Measurements from ENCODE around the gene HLX. TPM values are rescaled to one million over a fixed set of nuclear protein-coding genes. Genes with fewer than 3 reads are reported as not detected.

HLX gene
- total RNA-seq, 4 donors from 2014 or later = 26.4 to 46.7 (median 34.5) TPM

DNA sequence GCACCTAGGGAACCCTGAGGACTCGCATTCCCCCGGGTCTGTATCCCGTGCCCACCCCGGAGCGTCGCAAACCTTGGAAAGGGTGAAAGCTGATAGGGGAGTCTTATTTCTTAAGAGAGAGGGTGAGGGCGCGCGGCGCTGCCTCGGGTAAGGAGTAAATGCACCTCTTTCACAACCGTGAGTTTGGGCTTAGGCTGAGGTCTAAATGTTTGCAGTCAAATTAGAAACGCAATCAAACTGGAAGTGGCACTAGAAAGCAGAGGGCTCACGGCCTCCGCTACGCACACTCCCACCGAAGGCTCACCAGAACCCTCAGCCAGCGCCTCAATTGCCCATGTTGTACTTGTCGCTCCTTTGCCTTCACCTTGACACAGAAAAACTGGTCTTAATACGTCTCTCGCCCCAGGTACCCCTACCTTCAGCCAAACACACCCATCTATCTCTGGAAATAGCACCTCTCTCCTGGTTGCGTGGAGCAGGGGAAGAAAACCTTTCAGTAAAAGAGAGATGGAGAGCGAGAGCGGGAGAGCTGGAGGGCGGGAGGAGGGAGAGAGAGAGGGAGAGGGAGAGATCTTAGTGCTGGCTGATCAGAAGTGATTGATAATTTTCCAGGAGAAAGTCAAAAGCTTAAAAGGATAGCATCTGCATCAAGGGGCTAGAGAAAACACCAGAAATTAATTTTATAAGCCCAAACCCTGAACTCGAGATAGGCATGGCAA, 1.7 kb upstream of the HLX start:
- no peak for ATAC-seq (ENCODE audit: low FRiP score)
- DNase-seq (ENCODE audit: low spot score) = no peak
- TF ChIP-seq, protein P1, sequence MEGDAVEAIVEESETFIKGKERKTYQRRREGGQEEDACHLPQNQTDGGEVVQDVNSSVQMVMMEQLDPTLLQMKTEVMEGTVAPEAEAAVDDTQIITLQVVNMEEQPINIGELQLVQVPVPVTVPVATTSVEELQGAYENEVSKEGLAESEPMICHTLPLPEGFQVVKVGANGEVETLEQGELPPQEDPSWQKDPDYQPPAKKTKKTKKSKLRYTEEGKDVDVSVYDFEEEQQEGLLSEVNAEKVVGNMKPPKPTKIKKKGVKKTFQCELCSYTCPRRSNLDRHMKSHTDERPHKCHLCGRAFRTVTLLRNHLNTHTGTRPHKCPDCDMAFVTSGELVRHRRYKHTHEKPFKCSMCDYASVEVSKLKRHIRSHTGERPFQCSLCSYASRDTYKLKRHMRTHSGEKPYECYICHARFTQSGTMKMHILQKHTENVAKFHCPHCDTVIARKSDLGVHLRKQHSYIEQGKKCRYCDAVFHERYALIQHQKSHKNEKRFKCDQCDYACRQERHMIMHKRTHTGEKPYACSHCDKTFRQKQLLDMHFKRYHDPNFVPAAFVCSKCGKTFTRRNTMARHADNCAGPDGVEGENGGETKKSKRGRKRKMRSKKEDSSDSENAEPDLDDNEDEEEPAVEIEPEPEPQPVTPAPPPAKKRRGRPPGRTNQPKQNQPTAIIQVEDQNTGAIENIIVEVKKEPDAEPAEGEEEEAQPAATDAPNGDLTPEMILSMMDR (IDR thresholded peaks at IDR 0.05) = no peak

DNA sequence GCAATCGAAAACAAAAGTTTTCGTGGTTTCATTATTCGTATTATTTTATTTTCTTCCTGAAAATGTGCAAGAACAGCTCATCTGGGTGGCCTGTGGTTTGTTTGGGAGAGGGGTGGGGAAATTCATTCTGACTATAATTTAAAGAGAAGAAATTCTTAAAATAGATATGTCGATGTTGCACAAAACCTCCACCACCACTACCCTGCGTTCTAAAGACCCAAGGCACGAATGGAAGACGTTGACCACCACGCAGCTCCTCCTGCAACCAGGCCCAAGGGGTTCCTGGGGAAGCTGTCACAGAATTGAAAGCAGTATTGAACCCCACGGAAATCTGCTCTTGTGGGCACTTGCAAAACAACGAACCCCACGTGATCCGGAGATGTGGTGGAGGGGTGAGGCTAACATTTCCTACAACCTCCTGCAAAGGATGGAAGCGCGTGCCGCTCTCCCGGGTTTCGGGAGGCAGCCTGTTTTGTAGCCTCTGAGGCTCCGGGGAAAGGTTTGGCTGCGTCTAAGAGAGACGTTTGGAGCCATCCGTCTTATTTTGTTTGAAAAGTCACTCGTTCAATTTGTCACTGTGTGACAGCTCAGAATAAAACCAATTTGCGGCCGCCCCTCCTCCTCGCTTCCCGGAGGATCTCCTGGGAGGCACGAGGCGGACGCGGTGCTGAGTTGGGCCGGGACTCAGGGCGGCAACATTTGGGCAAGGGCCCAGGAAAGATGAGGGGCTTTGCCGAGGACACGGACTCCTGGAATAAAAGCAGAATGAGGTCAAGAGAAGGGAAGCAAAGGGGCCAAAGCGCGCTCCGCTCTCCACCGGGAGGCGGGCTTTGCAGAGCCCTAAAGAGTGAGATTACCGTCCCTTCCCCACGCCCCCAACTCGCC, 810 bp upstream of the HLX start:
- TF ChIP-seq, protein P1 (IDR thresholded peaks at IDR 0.05) = no peak
- peak; percentile 1 for ATAC-seq (ENCODE audit: low FRiP score)
- no peak for DNase-seq (ENCODE audit: low spot score)

DNA sequence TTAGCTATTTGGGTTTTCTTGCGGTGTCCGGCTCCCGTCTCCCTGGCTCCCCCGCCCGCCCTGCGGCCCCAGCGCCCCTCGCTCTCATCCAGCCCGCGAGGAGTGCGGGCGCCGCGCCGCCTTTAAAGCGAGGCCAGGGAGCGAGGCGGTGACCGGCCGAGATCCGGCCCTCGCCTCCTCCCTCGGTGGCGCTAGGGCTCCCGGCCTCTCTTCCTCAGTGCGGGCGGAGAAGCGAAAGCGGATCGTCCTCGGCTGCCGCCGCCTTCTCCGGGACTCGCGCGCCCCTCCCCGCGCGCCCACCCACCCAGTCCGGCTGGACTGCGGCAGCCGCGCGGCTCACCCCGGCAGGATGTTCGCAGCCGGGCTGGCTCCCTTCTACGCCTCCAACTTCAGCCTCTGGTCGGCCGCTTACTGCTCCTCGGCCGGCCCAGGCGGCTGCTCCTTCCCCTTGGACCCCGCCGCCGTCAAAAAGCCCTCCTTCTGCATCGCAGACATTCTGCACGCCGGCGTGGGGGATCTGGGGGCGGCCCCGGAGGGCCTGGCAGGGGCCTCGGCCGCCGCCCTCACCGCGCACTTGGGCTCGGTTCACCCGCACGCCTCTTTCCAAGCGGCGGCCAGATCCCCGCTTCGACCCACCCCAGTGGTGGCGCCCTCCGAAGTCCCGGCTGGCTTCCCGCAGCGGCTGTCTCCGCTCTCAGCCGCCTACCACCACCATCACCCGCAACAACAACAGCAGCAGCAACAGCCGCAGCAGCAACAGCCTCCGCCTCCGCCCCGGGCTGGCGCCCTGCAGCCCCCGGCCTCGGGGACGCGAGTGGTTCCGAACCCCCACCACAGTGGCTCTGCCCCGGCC, 492 bp downstream of the HLX start:
- TF ChIP-seq, protein P1 (IDR thresholded peaks at IDR 0.05) = no peak
- DNase-seq (ENCODE audit: low spot score) (no peak), ATAC-seq (ENCODE audit: low FRiP score) (peak; percentile 7)

DNA sequence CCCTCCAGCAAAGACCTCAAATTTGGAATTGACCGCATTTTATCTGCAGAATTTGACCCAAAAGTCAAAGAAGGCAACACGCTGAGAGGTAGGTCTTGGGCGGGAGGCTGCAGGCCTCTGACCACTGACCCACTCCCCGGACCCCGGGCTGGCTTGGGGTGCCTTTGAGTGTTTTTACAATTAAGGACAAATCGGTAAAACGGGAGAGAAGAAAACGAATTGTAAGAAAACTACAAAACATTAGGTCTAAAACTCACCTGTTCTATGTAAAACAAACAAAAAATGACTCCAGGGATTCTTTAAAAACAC, 1.1 kb downstream of the HLX start:
- DNase-seq (ENCODE audit: low spot score) = no peak
- TF ChIP-seq, protein P1 (IDR thresholded peaks at IDR 0.05) = no peak
- no peak for ATAC-seq (ENCODE audit: low FRiP score)

DNA sequence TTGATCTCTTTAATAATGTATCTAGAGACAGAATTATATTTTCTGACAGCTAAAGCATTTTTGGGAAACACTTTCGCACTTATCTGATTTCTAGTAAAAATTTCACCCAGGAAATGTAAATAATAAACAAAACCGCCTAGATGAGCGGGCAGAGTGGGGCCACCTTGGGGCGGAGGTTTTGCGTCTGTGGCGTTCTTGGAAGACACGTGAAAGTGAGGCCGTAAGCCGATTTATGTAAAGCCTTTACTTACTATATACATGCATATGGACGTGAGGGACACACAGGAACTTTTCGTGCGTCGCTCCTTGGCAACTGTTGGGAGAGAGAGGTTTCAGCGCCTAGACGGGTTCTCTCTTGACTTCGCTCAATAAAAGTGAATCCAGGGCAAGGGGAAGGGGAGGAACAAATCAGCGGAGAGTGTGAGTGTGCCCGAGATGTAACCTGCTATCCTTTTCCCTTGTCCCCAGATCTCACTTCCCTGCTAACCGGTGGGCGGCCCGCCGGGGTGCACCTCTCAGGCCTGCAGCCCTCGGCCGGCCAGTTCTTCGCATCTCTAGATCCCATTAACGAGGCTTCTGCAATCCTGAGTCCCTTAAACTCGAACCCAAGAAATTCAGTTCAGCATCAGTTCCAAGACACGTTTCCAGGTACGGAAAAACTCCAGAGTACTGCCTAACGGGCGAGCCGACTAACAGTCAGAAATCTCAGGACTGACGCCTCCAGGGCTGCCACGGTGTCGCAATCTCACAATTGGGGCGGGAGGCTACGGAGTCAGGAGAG, 1.7 kb downstream of the HLX start:
- TF ChIP-seq, protein P1 (IDR thresholded peaks at IDR 0.05) = no peak
- ATAC-seq (ENCODE audit: low FRiP score) = no peak
- DNase-seq (ENCODE audit: low spot score) = no peak

Data from omental fat pad (tissue), 4 donors.